WTC11 (cell line): ENCODE results near the gene EGLN1. TPM values are rescaled to one million over a fixed set of nuclear protein-coding genes. Genes with fewer than 3 reads are reported as not detected.
A peak's percentile ranks its signal among the peaks of the same experiment; 100 is the strongest.

Experiments used
- ATAC-seq: fragments of 200-7000 bp; cut with Tn5 transposase; 2 replicates; pipeline ENCODE4 v1.10.0; 2021; ENCODE audit warnings: mild to moderate bottlenecking, moderate library complexity
- CTCF ChIA-PET: fragments of 300-600 bp; sonication (Branson Sonifier 250); formaldehyde crosslinking; loops from one replicate; lab custom pipeline; 2021; ENCODE audit warnings: antibody characterized with exemption; lab: Charles Lee
- POLR2A ChIA-PET: fragments of 350-600 bp; sonication (Branson Sonifier 250); formaldehyde crosslinking; loops from one replicate; lab custom pipeline; 2021; ENCODE audit warnings: antibody characterized with exemption; lab: Charles Lee
- DNase-seq: peaks from one replicate; pipeline ENCODE4 v3.0.0; 2021; ENCODE audit warnings: low spot score
- H3K27ac Mint-ChIP-seq: 2 replicates; pipeline ENCODE4 v1.8.0; 2021; ENCODE audit warnings: mixed read lengths
- H3K27me3 Mint-ChIP-seq: 2 replicates; pipeline ENCODE4 v1.8.0; 2021; ENCODE audit warnings: low read depth, mild to moderate bottlenecking, moderate library complexity, mixed read lengths
- H3K36me3 Mint-ChIP-seq: 2 replicates; pipeline ENCODE4 v1.8.0; 2021; ENCODE audit warnings: mixed read lengths
- H3K4me1 Mint-ChIP-seq: 2 replicates; pipeline ENCODE4 v1.8.0; 2022; ENCODE audit warnings: mixed read lengths
- H3K4me3 Mint-ChIP-seq: 2 replicates; pipeline ENCODE4 v1.8.0; 2021; ENCODE audit warnings: mild to moderate bottlenecking, moderate library complexity, mixed read lengths
- H3K9me3 Mint-ChIP-seq: 2 replicates; pipeline ENCODE4 v1.8.0; 2021; ENCODE audit warnings: mixed read lengths
- FOXP1 ChIP-seq: sonication (generic); formaldehyde crosslinking; IDR thresholded peaks from 2 replicates; pipeline ENCODE4 v1.8.0; 2022; ENCODE audit warnings: missing genetic modification reagents, mild to moderate bottlenecking, moderate library complexity, borderline replicate concordance
- JAZF1 ChIP-seq: fragments of 250-450 bp; sonication (Bioruptor Pico); IDR thresholded peaks from 2 replicates; pipeline ENCODE4 v1.9.0; 2021; ENCODE audit warnings: moderate library complexity, mild to moderate bottlenecking, inconsistent platforms
- KAT7 ChIP-seq: sonication (generic); formaldehyde crosslinking; IDR thresholded peaks from 2 replicates; pipeline ENCODE4 v1.8.1; 2023; ENCODE audit warnings: missing genetic modification reagents, mild to moderate bottlenecking, borderline replicate concordance
- MXD4 ChIP-seq: fragments of 250-450 bp; sonication (Bioruptor Pico); IDR thresholded peaks from 2 replicates; pipeline ENCODE4 v1.8.0; 2021; ENCODE audit warnings: mild to moderate bottlenecking, moderate library complexity, borderline replicate concordance
- SMAD3 ChIP-seq: sonication (generic); formaldehyde crosslinking; IDR thresholded peaks from 2 replicates; pipeline ENCODE4 v1.8.0; 2022; ENCODE audit warnings: missing genetic modification reagents, mild to moderate bottlenecking, borderline replicate concordance
- SP1 ChIP-seq: sonication (generic); formaldehyde crosslinking; conservative IDR thresholded peaks from 2 replicates; pipeline ENCODE4 v1.8.1; 2022; ENCODE audit warnings: missing genetic modification reagents
- TEAD4 ChIP-seq: sonication (generic); formaldehyde crosslinking; IDR thresholded peaks from 2 replicates; pipeline ENCODE4 v1.8.0; 2022; ENCODE audit warnings: mild to moderate bottlenecking, missing genetic modification reagents
- TP53 ChIP-seq: sonication (generic); formaldehyde crosslinking; IDR thresholded peaks from 2 replicates; pipeline ENCODE4 v1.8.1; 2023; ENCODE audit warnings: mild to moderate bottlenecking, missing genetic modification reagents
- ZNF423 ChIP-seq: fragments of 250-450 bp; sonication (Bioruptor Pico); IDR thresholded peaks from 2 replicates; pipeline ENCODE4 v2.1.2; 2022; ENCODE audit warnings: mild to moderate bottlenecking, moderate library complexity
- total RNA-seq: library from RNA; stranded (reverse); gene quantifications from 3 replicates; pipeline ENCODE4 v1.2.3, GENCODE V29; 2021
- TF ChIP-seq, protein P1 (sequence below): sonication (generic); formaldehyde crosslinking; IDR thresholded peaks from 2 replicates; pipeline ENCODE4 v1.8.0; 2022; ENCODE audit warnings: mild to moderate bottlenecking, missing genetic modification reagents
- TF ChIP-seq, protein P2 (sequence below): fragments of 250-450 bp; sonication (Bioruptor Pico); IDR thresholded peaks from 2 replicates; pipeline ENCODE4 v2.1.2; 2022; ENCODE audit warnings: mild to moderate bottlenecking, moderate library complexity
- TF ChIP-seq, protein P3 (sequence below): fragments of 250-450 bp; sonication (Bioruptor Pico); IDR thresholded peaks from 2 replicates; pipeline ENCODE4 v1.9.0; 2021; ENCODE audit warnings: mild to moderate bottlenecking
- TF ChIP-seq, protein P4 (sequence below): sonication (generic); formaldehyde crosslinking; IDR thresholded peaks from 2 replicates; pipeline ENCODE4 v1.8.1; 2022; ENCODE audit warnings: mild to moderate bottlenecking, moderate library complexity, missing genetic modification reagents
- TF ChIP-seq, protein P5 (sequence below): sonication (generic); formaldehyde crosslinking; IDR thresholded peaks from 2 replicates; pipeline ENCODE4 v1.8.0; 2022; ENCODE audit warnings: mild to moderate bottlenecking, missing genetic modification reagents

EGLN1 gene
- total RNA-seq, 1 experiment from 2014 or later, result 13.7 TPM

DNA sequence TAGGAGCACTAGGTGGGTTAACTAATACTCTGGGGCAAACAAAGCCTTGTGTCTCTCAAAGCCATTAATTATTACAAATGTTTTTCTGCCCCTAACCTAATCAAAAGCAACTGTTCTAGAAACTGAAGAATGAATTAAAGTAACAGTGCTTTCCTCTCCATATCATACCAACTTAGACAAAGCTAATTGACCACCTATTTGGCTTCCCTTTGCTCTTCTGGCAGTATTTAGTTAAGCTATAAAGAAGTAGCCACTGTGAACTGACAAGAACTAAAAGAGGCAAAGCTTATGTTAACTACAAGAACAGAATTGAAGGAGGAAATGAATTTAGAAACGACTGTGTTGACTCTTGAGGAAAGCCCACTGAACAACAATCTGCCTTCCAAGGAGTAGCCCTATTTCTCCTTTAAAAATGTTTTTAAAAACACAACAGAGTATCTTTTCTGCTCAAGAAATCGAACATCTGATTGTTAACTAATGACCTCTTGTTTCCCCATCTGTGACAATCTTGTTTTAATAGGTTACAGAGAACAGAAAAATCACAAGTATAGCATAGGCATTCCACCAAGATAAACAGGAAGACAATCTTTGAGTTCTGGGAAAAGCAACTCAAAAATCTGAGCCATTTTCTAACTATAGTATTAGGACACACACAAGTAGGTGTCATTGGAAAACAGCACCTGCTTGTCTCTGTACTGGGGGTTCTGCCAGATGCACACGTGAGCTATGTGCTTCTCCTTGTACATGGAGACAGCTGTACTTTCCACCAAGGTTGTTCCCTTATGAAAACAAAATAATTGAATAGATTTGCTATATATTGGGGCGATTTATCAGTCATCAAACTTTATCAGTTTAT, 3.1 kb upstream of the EGLN1 start:
- POLR2A ChIA-PET, result interaction anchor here (0.5 kb wide), 1 partner anchor 122 kb away, joined by 4 read pairs; no protein-coding TSS in a partner anchor

DNA sequence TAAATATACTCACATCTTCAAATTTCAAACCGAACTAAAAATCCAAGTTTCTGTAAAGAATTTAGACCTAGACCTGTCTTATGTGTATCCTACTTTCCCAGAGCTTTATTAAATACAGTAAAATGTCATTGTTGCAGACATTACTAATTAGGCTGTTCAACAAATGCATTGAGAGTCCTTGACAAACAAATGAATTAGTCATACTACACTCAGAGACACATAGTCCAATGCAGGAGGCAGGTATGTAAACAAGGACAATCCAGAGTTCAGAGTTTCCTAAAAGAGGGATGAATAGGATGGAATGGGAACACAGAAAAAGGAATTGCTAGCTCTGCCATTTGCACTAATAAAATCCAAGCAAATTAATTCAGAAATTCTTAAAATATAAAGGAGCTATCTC, 1.6 kb upstream of the EGLN1 start:
- TF ChIP-seq TEAD4 (CRISPR knock-in tag), result no peak
- TF ChIP-seq, all 79 proteins: peak for 0
- CTCF ChIA-PET, result no interaction called here
- Mint-ChIP-seq H3K4me3 (peak overlapping the region; percentile 86), H3K36me3 (no peaks in the 10 kb centered on the region), H3K9me3 (no peaks in the 10 kb centered on the region), H3K4me1 (peaks cover 34% of the 10 kb centered on the region), H3K27ac (no peak overlapping the region), H3K27me3 (peaks cover 67% of the 10 kb centered on the region)
- POLR2A ChIA-PET, result no interaction called here
- no peak for ATAC-seq
- DNase-seq, result no peak

More for the DNA sequence above, 3.1 kb upstream of the EGLN1 start:
- ATAC-seq, result no peak
- Mint-ChIP-seq H3K27me3 (peaks cover 67% of the 10 kb centered on the region), H3K4me1 (peaks cover 21% of the 10 kb centered on the region), H3K9me3 (peaks cover 7% of the 10 kb centered on the region), H3K36me3 (no peaks in the 10 kb centered on the region), H3K4me3 (no peak overlapping the region), H3K27ac (no peak overlapping the region)
- DNase-seq, result no peak
- no peak for TF ChIP-seq SMAD3
- TF ChIP-seq, protein P1, sequence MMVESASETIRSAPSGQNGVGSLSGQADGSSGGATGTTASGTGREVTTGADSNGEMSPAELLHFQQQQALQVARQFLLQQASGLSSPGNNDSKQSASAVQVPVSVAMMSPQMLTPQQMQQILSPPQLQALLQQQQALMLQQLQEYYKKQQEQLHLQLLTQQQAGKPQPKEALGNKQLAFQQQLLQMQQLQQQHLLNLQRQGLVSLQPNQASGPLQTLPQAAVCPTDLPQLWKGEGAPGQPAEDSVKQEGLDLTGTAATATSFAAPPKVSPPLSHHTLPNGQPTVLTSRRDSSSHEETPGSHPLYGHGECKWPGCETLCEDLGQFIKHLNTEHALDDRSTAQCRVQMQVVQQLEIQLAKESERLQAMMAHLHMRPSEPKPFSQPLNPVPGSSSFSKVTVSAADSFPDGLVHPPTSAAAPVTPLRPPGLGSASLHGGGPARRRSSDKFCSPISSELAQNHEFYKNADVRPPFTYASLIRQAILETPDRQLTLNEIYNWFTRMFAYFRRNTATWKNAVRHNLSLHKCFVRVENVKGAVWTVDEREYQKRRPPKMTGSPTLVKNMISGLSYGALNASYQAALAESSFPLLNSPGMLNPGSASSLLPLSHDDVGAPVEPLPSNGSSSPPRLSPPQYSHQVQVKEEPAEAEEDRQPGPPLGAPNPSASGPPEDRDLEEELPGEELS (CRISPR knock-in tag), result no peak
- TF ChIP-seq, protein P2, sequence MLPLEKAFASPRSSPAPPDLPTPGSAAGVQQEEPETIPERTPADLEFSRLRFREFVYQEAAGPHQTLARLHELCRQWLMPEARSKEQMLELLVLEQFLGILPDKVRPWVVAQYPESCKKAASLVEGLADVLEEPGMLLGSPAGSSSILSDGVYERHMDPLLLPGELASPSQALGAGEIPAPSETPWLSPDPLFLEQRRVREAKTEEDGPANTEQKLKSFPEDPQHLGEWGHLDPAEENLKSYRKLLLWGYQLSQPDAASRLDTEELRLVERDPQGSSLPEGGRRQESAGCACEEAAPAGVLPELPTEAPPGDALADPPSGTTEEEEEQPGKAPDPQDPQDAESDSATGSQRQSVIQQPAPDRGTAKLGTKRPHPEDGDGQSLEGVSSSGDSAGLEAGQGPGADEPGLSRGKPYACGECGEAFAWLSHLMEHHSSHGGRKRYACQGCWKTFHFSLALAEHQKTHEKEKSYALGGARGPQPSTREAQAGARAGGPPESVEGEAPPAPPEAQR (CRISPR knock-in tag), result no peak
- TF ChIP-seq KAT7 (CRISPR knock-in tag), result no peak
- TF ChIP-seq TP53 (CRISPR knock-in tag), result no peak
- TF ChIP-seq FOXP1 (CRISPR knock-in tag), result no peak
- TF ChIP-seq MXD4, result no peak
- CTCF ChIA-PET, result no interaction called here

DNA sequence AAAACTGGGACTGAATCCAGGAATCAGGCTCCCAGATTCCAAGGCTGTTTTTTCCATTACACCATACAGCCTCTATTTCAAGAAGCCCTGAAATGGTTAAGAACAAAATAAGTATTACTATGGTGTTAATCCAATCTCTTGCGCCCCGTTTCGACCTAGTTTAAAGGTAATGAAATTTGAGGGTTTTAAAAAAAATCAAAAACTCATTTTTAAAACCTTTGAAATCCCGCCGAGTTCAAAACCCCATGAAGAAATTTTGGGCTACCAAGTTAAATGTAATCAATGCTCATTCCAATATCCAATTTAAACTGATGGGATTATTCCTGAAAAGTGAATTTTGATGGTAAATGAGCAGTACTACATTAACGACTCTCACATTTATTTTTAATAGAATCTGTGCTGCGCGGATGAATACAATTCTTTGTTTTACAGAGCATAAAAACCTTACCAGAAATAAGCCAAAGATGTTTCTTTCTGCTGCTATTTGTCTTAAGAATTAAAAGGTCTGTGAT, 767 bp upstream of the EGLN1 start:
- peak overlapping the region; percentile 96 for H3K27ac Mint-ChIP-seq

DNA sequence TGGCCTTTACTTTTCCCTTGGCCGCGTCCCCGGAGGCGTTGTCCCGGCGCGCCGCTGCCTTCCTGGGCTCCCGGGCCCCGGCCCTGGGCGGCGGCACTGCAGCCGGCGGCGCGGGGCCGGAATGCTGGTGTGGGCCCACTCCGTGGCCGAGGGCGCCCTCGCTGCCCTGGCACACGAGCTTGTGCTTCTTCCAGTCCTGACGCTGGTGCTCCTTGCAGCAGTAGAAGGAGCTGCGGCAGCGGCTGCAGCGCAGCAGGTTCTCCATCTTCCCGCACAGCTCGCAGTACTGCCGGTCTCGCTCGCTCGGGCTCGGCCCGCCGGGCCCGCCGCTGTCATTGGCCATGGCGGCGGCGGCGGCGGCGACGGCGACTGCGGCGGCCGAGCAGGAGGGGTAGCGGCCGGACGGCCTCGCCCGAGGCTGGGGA, 529 bp downstream of the EGLN1 start:
- DNase-seq (no peak), ATAC-seq (peak; percentile 26)
- Mint-ChIP-seq H3K4me3 (peak overlapping the region; percentile 67), H3K9me3 (no peaks in the 10 kb centered on the region), H3K27ac (no peak overlapping the region), H3K27me3 (peaks cover 65% of the 10 kb centered on the region), H3K4me1 (peaks cover 46% of the 10 kb centered on the region), H3K36me3 (no peaks in the 10 kb centered on the region)
- TF ChIP-seq, protein P3, sequence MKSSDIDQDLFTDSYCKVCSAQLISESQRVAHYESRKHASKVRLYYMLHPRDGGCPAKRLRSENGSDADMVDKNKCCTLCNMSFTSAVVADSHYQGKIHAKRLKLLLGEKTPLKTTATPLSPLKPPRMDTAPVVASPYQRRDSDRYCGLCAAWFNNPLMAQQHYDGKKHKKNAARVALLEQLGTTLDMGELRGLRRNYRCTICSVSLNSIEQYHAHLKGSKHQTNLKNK, result no peak
- TF ChIP-seq, protein P4, sequence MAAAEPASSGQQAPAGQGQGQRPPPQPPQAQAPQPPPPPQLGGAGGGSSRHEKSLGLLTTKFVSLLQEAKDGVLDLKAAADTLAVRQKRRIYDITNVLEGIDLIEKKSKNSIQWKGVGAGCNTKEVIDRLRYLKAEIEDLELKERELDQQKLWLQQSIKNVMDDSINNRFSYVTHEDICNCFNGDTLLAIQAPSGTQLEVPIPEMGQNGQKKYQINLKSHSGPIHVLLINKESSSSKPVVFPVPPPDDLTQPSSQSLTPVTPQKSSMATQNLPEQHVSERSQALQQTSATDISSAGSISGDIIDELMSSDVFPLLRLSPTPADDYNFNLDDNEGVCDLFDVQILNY (CRISPR knock-in tag), result 0 out of 2 replicates have a peak, but pooled peaks have one; percentile 15
- 0 out of 2 replicates have a peak, but pooled peaks have one; percentile 8 for TF ChIP-seq SP1 (CRISPR knock-in tag)
- ChIA-PET POLR2A (no interaction called here), CTCF (interaction anchor here (1.2 kb wide), 1 partner anchor 335 kb away, joined by 4 read pairs; no protein-coding TSS in a partner anchor)

More for the DNA sequence above, 767 bp upstream of the EGLN1 start:
- POLR2A ChIA-PET, result no interaction called here
- no peak for ATAC-seq
- no peak for DNase-seq
- Mint-ChIP-seq H3K36me3 (no peaks in the 10 kb centered on the region), H3K27me3 (peaks cover 67% of the 10 kb centered on the region), H3K4me1 (peaks cover 40% of the 10 kb centered on the region), H3K9me3 (no peaks in the 10 kb centered on the region), H3K4me3 (peak overlapping the region; percentile 86)
- CTCF ChIA-PET, result no interaction called here
- TF ChIP-seq ZNF423 (CRISPR knock-in tag), result no peak
- no peak for TF ChIP-seq FOXP1 (CRISPR knock-in tag)
- no peak for TF ChIP-seq JAZF1 (CRISPR knock-in tag)
- TF ChIP-seq SMAD3, result no peak
- TF ChIP-seq, protein P5, sequence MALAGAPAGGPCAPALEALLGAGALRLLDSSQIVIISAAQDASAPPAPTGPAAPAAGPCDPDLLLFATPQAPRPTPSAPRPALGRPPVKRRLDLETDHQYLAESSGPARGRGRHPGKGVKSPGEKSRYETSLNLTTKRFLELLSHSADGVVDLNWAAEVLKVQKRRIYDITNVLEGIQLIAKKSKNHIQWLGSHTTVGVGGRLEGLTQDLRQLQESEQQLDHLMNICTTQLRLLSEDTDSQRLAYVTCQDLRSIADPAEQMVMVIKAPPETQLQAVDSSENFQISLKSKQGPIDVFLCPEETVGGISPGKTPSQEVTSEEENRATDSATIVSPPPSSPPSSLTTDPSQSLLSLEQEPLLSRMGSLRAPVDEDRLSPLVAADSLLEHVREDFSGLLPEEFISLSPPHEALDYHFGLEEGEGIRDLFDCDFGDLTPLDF (CRISPR knock-in tag), result no peak
